AG04450 (cell line): ENCODE data around the gene HLA-DOA. TPM values are rescaled to one million over a fixed set of nuclear protein-coding genes. Genes with fewer than 3 reads are reported as not detected.
A peak's percentile ranks its signal among the peaks of the same experiment; 100 is the strongest.

Experiments
- CTCF ChIA-PET: fragments of 300-600, 350-600 bp; formaldehyde crosslinking; extraction: SDS; loops from one replicate; lab custom pipeline; 2022; ENCODE audit warnings: antibody characterized with exemption, inconsistent platforms; lab: Charles Lee
- POLR2A ChIA-PET: fragments of 350-600 bp; formaldehyde crosslinking; extraction: SDS; loops from one replicate; lab custom pipeline; 2021; ENCODE audit warnings: antibody characterized with exemption, inconsistent platforms; lab: Yijun Ruan, JAX
- DNase-seq: peaks from one replicate; pipeline ENCODE4 v3.0.0-alpha.2; 2011; ENCODE audit warnings: low read depth, low spot score
- H3K27ac ChIP-seq: one replicate; pipeline ENCODE4 v1.5.1; 2012; ENCODE audit warnings: low read depth, low read length, control low read depth
- H3K27me3 ChIP-seq: one replicate; pipeline ENCODE4 v1.6.0; 2012; ENCODE audit warnings: low read length; ENCODE audit not compliant: control insufficient read depth, insufficient read depth
- H3K4me3 ChIP-seq: 2 replicates; pipeline ENCODE4 v1.5.1; 2011; ENCODE audit warnings: mild to moderate bottlenecking, low read depth, low read length, control low read depth
- H3K9me3 ChIP-seq: 2 replicates; pipeline ENCODE4 v1.5.1; 2012; ENCODE audit warnings: low read length; ENCODE audit not compliant: control insufficient read depth, insufficient read depth
- CTCF ChIP-seq: IDR thresholded peaks from 2 replicates; pipeline ENCODE4 v1.5.1; 2011; ENCODE audit warnings: low read depth, low read length, control low read depth, inconsistent platforms
- polyA plus RNA-seq: library from polyadenylated mRNA; depleted of rRNA; stranded (reverse); fragments of >200 nt; gene quantifications from 2 replicates; pipeline ENCODE4 v1.2.3, GENCODE V29; 2011

Gene HLA-DOA
- polyA plus RNA-seq, 1 experiment, result not detected

GRCh38 chr6:32967151-32968091 lies 42.0 kb downstream of the HLA-DOA start:
- Histone ChIP-seq H3K9me3 (peaks cover under 1% of the 10 kb centered on the region; the same call in 1 of the 2 replicates), H3K4me3 (peak overlapping the region; percentile 85), H3K27me3 (no peaks in the 10 kb centered on the region), H3K27ac (peak overlapping the region; percentile 100)
- DNase-seq, result no peak
- TF ChIP-seq CTCF, result peak; percentile 59
- CTCF ChIA-PET, result interaction anchor here (0.6 to 4.2 kb wide), 11 partner anchors 13 to 281 kb away, joined by 3 to 72 read pairs (median 11); partner anchors contain the start of genes HLA-DMA and TAP2
- POLR2A ChIA-PET, result interaction anchor here (5.9 to 8.3 kb wide), 2 partner anchors 14 to 73 kb away, joined by 63 to 199 read pairs; no protein-coding TSS in a partner anchor

- no peaks in the 10 kb centered on the region; the same call in 1 of the 2 replicates for H3K9me3 ChIP-seq
- no peaks in the 10 kb centered on the region for H3K27me3 ChIP-seq
- ChIA-PET POLR2A (interaction anchor here (2.4 kb wide), 1 partner anchor 7 kb away, joined by 11 read pairs; no protein-coding TSS in a partner anchor), CTCF (interaction anchor here (1.5 to 4.5 kb wide), 5 partner anchors 11 to 79 kb away, joined by 4 to 72 read pairs (median 56); partner anchors contain the start of gene HLA-DMA)
- TF ChIP-seq CTCF, result no peak
- H3K27ac ChIP-seq, result no peak overlapping the region
- H3K4me3 ChIP-seq, result no peak overlapping the region
- DNase-seq, result no peak
Measured at GRCh38 chr6:32964776-32965175, 44.6 kb downstream of the HLA-DOA start.

- Histone ChIP-seq H3K4me3 (no peak overlapping the region), H3K9me3 (no peaks in the 10 kb centered on the region), H3K27ac (no peak overlapping the region), H3K27me3 (no peaks in the 10 kb centered on the region)
- TF ChIP-seq CTCF, result no peak
- ChIA-PET CTCF (interaction anchor here (1.0 to 4.5 kb wide), 5 partner anchors 10 to 125 kb away, joined by 4 to 57 read pairs (median 11); partner anchors contain the start of genes HLA-DMA and TAP2), POLR2A (interaction anchor here (2.4 kb wide), 1 partner anchor 8 kb away, joined by 11 read pairs; no protein-coding TSS in a partner anchor)
- DNase-seq, result no peak
Measured at GRCh38 chr6:32963866-32964265, 45.5 kb downstream of the HLA-DOA start.

GRCh38 chr6:32962213-32962826 lies 47.1 kb downstream of the HLA-DOA start:
- POLR2A ChIA-PET, result interaction anchor here (0.6 to 2.4 kb wide), 2 partner anchors 10 kb away, joined by 3 to 11 read pairs; no protein-coding TSS in a partner anchor

More at GRCh38 chr6:32962213-32962826, 47.1 kb downstream of the HLA-DOA start:
- CTCF ChIA-PET, result interaction anchor here (1.0 to 4.5 kb wide), 5 partner anchors 8 to 94 kb away, joined by 4 to 57 read pairs (median 11); partner anchors contain the start of gene HLA-DMA
- no peak overlapping the region for H3K27ac ChIP-seq
- H3K27me3 ChIP-seq, result no peaks in the 10 kb centered on the region
- no peaks in the 10 kb centered on the region for H3K9me3 ChIP-seq
- DNase-seq, result no peak
- TF ChIP-seq CTCF, result no peak
- H3K4me3 ChIP-seq, result no peak overlapping the region
